ENCODE measurements around the gene MSX2.

DNA sequence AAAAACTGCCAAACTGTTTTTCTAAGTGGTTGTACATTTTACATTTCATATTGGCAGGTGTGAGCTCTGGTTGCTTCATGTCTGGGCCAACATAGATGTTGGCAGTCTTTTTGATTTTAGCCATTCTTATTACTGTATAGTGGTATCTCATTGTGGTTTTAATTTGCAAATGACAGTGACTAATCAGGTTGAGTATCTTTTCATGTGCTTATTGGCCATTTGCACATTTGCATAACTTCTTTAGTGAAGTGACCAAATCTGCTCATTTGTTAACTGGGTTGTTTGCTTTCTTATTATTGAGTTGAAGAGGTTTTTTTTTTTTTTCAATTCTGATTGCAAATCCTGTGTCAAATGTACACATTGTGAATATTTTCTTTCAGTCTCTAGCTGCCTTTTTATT, 36.9 kb upstream of the MSX2 start:
- TF ChIP-seq, protein P1, sequence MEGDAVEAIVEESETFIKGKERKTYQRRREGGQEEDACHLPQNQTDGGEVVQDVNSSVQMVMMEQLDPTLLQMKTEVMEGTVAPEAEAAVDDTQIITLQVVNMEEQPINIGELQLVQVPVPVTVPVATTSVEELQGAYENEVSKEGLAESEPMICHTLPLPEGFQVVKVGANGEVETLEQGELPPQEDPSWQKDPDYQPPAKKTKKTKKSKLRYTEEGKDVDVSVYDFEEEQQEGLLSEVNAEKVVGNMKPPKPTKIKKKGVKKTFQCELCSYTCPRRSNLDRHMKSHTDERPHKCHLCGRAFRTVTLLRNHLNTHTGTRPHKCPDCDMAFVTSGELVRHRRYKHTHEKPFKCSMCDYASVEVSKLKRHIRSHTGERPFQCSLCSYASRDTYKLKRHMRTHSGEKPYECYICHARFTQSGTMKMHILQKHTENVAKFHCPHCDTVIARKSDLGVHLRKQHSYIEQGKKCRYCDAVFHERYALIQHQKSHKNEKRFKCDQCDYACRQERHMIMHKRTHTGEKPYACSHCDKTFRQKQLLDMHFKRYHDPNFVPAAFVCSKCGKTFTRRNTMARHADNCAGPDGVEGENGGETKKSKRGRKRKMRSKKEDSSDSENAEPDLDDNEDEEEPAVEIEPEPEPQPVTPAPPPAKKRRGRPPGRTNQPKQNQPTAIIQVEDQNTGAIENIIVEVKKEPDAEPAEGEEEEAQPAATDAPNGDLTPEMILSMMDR (IDR thresholded peaks at IDR 0.05; ENCODE audit: low read length): no peak
- TF ChIP-seq EZH2 (IDR thresholded peaks at IDR 0.05; ENCODE audit: borderline replicate concordance, low read length): no peak

Measured in OCI-LY1 (cell line).